HFFc6 (cell line): ENCODE measurements around the gene MIOX. TPM values are rescaled to one million over a fixed set of nuclear protein-coding genes. Genes with fewer than 3 reads are reported as not detected.

Experiments
- DNase-seq: peaks from one replicate; pipeline ENCODE4 v3.0.0-alpha.2; 2018
- H3K27ac Mint-ChIP-seq: 2 replicates; pipeline ENCODE4 v1.8.0; 2020; ENCODE audit warnings: mild to moderate bottlenecking, mixed read lengths
- H3K27me3 Mint-ChIP-seq: 2 replicates; pipeline ENCODE4 v1.8.0; 2021; ENCODE audit warnings: mild to moderate bottlenecking, moderate library complexity, mixed read lengths; ENCODE audit not compliant: insufficient read depth
- H3K36me3 Mint-ChIP-seq: 2 replicates; pipeline ENCODE4 v1.8.0; 2021; ENCODE audit warnings: low read depth, mixed read lengths
- H3K4me1 Mint-ChIP-seq: 2 replicates; pipeline ENCODE4 v1.8.0; 2020; ENCODE audit warnings: low read depth, mixed read lengths
- H3K4me3 Mint-ChIP-seq: 2 replicates; pipeline ENCODE4 v1.8.0; 2020; ENCODE audit warnings: mild to moderate bottlenecking, moderate library complexity, mixed read lengths
- H3K9me3 Mint-ChIP-seq: 2 replicates; pipeline ENCODE4 v1.8.0; 2020; ENCODE audit warnings: mild to moderate bottlenecking, mixed read lengths
- total RNA-seq, 6 experiments: library from RNA; stranded (reverse); fragmentation: NEBNext Ultra II Directional; extraction: Animal tissue kit (Norgen Biotek cat#: 25700); gene quantifications; 2 replicates in 1 of 6; 3 replicates in 5 of 6; pipeline ENCODE4 v1.2.3, GENCODE V29; 2021
- TF ChIP-seq, protein P1 (sequence below): fragments of 200-600 bp; sonication (generic); IDR thresholded peaks from 2 replicates; pipeline ENCODE4 v1.5.0; 2021; ENCODE audit warnings: antibody characterized with exemption, mild to moderate bottlenecking

MIOX gene
- total RNA-seq, 6 experiments from 2014 or later = not detected

GRCh38 chr22:50468626-50469025 is 18.0 kb upstream of the MIOX start:
- peaks cover 7% of the 10 kb centered on the region; the same call in 1 of the 2 replicates for H3K36me3 Mint-ChIP-seq
- no peak for DNase-seq
- H3K27me3 Mint-ChIP-seq = peaks cover 5% of the 10 kb centered on the region
- peaks cover 21% of the 10 kb centered on the region for H3K4me1 Mint-ChIP-seq
- H3K4me3 Mint-ChIP-seq = no peak overlapping the region
- TF ChIP-seq, protein P1, sequence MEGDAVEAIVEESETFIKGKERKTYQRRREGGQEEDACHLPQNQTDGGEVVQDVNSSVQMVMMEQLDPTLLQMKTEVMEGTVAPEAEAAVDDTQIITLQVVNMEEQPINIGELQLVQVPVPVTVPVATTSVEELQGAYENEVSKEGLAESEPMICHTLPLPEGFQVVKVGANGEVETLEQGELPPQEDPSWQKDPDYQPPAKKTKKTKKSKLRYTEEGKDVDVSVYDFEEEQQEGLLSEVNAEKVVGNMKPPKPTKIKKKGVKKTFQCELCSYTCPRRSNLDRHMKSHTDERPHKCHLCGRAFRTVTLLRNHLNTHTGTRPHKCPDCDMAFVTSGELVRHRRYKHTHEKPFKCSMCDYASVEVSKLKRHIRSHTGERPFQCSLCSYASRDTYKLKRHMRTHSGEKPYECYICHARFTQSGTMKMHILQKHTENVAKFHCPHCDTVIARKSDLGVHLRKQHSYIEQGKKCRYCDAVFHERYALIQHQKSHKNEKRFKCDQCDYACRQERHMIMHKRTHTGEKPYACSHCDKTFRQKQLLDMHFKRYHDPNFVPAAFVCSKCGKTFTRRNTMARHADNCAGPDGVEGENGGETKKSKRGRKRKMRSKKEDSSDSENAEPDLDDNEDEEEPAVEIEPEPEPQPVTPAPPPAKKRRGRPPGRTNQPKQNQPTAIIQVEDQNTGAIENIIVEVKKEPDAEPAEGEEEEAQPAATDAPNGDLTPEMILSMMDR = no peak
- no peak overlapping the region for H3K27ac Mint-ChIP-seq
- H3K9me3 Mint-ChIP-seq = no peaks in the 10 kb centered on the region

DNA sequence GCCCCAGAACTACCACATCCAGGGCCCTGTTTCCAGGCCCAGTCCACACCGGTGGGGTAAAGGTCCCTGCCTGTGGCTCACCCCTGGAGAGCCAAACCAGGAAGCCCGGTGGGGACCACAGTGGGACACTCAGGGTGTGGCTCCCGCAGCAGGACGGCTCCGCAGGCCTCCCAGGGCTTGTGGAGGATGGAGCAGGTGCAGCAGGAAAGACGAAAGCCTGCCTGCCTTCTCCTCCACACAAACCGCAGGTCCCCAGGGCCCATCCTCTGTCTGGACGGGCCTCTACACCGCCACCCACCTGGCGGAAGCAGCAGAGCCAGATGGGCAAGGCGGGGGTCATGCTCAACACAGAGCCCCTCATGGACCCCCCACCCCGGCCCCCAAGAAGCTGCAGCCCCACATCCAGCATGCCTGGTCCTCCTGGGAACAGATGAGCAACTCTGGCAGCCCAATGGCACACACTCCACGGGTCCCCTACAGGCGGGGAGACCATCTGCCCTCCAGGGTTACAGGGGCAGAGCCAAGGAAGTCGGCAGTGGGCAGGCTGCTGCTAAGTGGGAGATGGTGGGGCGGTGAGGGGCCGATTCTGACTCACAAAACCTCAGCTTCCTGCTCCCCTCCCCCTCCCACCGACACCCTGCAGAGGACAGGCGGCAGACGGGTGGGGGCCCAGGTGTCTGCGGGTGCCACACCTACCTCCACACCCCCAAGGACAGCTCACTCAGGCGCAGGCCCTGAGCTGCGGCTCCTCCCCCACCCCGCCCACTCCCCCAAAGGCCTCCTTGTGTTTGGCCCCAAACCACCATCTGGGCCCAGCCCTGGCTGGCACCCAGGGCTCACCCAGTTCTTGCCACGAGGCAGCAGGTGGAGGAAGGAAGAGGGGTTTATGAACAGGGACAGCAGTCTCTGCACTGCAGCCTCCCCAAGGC is 17.0 kb upstream of the MIOX start:
- Mint-ChIP-seq H3K36me3 (peaks cover 4% of the 10 kb centered on the region; the same call in 1 of the 2 replicates), H3K9me3 (no peaks in the 10 kb centered on the region), H3K4me3 (no peak overlapping the region), H3K27ac (peak overlapping the region; percentile 40; the same call in 1 of the 2 replicates), H3K27me3 (peaks cover 5% of the 10 kb centered on the region), H3K4me1 (peaks cover 28% of the 10 kb centered on the region)
- no peak for DNase-seq
- TF ChIP-seq, protein P1 = no peak

GRCh38 chr22:50470491-50470890 is 16.2 kb upstream of the MIOX start:
- Mint-ChIP-seq H3K4me1 (peaks cover 28% of the 10 kb centered on the region), H3K27me3 (peaks cover 5% of the 10 kb centered on the region), H3K9me3 (no peaks in the 10 kb centered on the region), H3K4me3 (no peak overlapping the region), H3K27ac (peak overlapping the region; percentile 40), H3K36me3 (peaks cover 4% of the 10 kb centered on the region; the same call in 1 of the 2 replicates)
- DNase-seq = no peak
- TF ChIP-seq, protein P1 = no peak

DNA sequence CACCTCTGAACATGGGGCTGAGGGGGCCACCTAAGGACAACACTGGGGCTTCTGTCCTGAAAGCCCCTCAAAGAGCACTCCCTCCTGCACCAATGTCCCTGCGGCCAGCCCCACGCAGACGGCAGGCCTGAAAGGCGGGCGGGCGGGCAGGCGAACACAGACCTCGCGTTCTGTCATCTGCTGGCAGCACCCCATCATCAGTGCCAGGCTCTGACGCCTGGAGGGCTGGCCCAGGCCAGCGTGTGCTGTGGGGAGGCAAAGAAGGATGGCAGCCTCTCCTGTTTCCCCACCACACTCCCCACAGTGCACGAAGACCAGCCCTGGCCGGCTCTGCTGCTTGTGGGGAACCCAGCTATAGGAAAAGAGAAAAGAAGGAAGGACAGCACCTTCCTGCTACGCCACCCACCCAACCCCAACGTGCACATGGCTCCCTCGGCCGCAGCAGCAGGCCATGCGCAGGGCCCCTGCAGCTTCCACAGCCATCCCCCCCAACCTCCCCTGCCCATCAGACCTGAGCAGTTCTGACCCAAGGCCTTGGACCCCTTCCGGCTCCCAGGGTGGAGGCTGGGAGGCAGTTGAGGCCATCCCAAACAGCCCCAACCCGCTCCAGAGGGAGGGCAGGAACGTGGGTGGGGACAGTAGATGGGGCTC is 15.3 kb upstream of the MIOX start:
- Mint-ChIP-seq H3K4me3 (no peak overlapping the region), H3K27ac (no peak overlapping the region), H3K27me3 (peaks cover 5% of the 10 kb centered on the region), H3K36me3 (peaks cover 4% of the 10 kb centered on the region; the same call in 1 of the 2 replicates), H3K9me3 (no peaks in the 10 kb centered on the region), H3K4me1 (peaks cover 28% of the 10 kb centered on the region)
- no peak for DNase-seq
- TF ChIP-seq, protein P1 = no peak

- H3K4me1 Mint-ChIP-seq = peaks cover 33% of the 10 kb centered on the region
- no peak for DNase-seq
- TF ChIP-seq, protein P1 = no peak
- no peaks in the 10 kb centered on the region for H3K9me3 Mint-ChIP-seq
- H3K27me3 Mint-ChIP-seq = peaks cover 5% of the 10 kb centered on the region
- H3K36me3 Mint-ChIP-seq = no peaks in the 10 kb centered on the region
- H3K4me3 Mint-ChIP-seq = no peak overlapping the region
- H3K27ac Mint-ChIP-seq = no peak overlapping the region
Observed at GRCh38 chr22:50471962-50472361, 14.7 kb upstream of the MIOX start.
